SK-N-SH (cell line): Measurements from ENCODE around the gene TUBB4A. TPM values are rescaled to one million over a fixed set of nuclear protein-coding genes. Genes with fewer than 3 reads are reported as not detected.

ENCODE experiments used
- CTCF ChIA-PET: fragments of 300-600, 350-600 bp; formaldehyde crosslinking; extraction: SDS; loops from one replicate; lab custom pipeline; 2021; lab: Yijun Ruan, JAX
- POLR2A ChIA-PET: fragments of 350-600 bp; sonication (Branson Sonifier 250); formaldehyde crosslinking; extraction: SDS; loops from one replicate; lab custom pipeline; 2020; ENCODE audit warnings: antibody characterized with exemption, inconsistent platforms; lab: Yijun Ruan, JAX
- DNase-seq: peaks from one replicate; pipeline ENCODE4 v3.0.0; 2012
- H2AFZ ChIP-seq: fragments of 200-600 bp; sonication (generic); 2 replicates; pipeline ENCODE4 v1.8.1; 2016; ENCODE audit warnings: antibody characterized with exemption, mild to moderate bottlenecking, low read depth
- H3F3A ChIP-seq: fragments of 200-600 bp; sonication (generic); replicated peaks from 2 replicates; pipeline ENCODE3; 2016; ENCODE audit warnings: antibody characterized with exemption, mild to moderate bottlenecking; ENCODE audit not compliant: insufficient read depth
- H3K27ac ChIP-seq, 2 experiments: fragments of 200-500 bp in 1 of 2; fragments of 200-600 bp in 1 of 2; sonication (Bioruptor generic) in 1 of 2; sonication (generic), shearing (Covaris generic) in 1 of 2; 2 replicates each; pipeline versions ENCODE4 v1.5.1 to v1.6.1; 2014 to 2016; ENCODE audit warnings: low read depth in 2 of 2, inconsistent platforms in 1 of 2, low read length in 1 of 2, mild to moderate bottlenecking in 1 of 2, mixed read lengths in 1 of 2
- H3K27me3 ChIP-seq: fragments of 200-600 bp; sonication (generic), shearing (Covaris generic); 2 replicates; pipeline ENCODE4 v1.6.1; 2016; ENCODE audit warnings: mixed run types; ENCODE audit not compliant: insufficient read depth
- H3K36me3 ChIP-seq, 2 experiments: fragments of 200-500 bp in 1 of 2; fragments of 200-600 bp in 1 of 2; sonication (Bioruptor generic) in 1 of 2; sonication (generic) in 1 of 2; replicated peaks in 1 of 2; 2 replicates each; pipeline versions ENCODE3 to v1.5.1; 2014 to 2016; ENCODE audit warnings: low read length in 1 of 2, mild to moderate bottlenecking in 1 of 2; ENCODE audit not compliant: insufficient read depth in 2 of 2, control insufficient read depth in 1 of 2
- H3K4me1 ChIP-seq, 2 experiments: fragments of 200-500 bp in 1 of 2; fragments of 200-600 bp in 1 of 2; sonication (Bioruptor generic) in 1 of 2; sonication (generic), shearing (Covaris generic) in 1 of 2; 2 replicates each; pipeline versions ENCODE4 v1.5.1 to v1.6.1; 2014 to 2016; ENCODE audit warnings: low read depth in 1 of 2, low read length in 1 of 2, mixed run types in 1 of 2; ENCODE audit not compliant: insufficient read depth in 2 of 2, control insufficient read depth in 1 of 2
- H3K4me2 ChIP-seq: fragments of 200-600 bp; sonication (generic), shearing (Covaris generic); 2 replicates; pipeline ENCODE4 v1.6.1; 2017; ENCODE audit warnings: mixed run types
- H3K4me3 ChIP-seq, 2 experiments: fragments of 200-500 bp in 1 of 2; fragments of 200-600 bp in 1 of 2; sonication (Bioruptor generic) in 1 of 2; sonication (generic), shearing (Covaris generic) in 1 of 2; 2 replicates each; pipeline versions ENCODE4 v1.5.1 to v1.8.1; 2014 to 2016; ENCODE audit warnings: low read depth in 2 of 2, inconsistent platforms in 1 of 2, low read length in 1 of 2, mild to moderate bottlenecking in 1 of 2, mixed read lengths in 1 of 2, moderate library complexity in 1 of 2
- H3K79me2 ChIP-seq: fragments of 200-600 bp; sonication (generic); 2 replicates; pipeline ENCODE4 v1.8.1; 2017; ENCODE audit warnings: mild to moderate bottlenecking; ENCODE audit not compliant: insufficient read depth
- H3K9ac ChIP-seq: fragments of 200-600 bp; sonication (generic); 2 replicates; pipeline ENCODE4 v1.6.1; 2017; ENCODE audit warnings: mixed run types
- H3K9me2 ChIP-seq: fragments of 200-600 bp; sonication (generic); 2 replicates; pipeline ENCODE4 v1.6.1; 2017; ENCODE audit warnings: mixed run types
- H3K9me3 ChIP-seq: fragments of 200-600 bp; sonication (generic); 2 replicates; pipeline ENCODE4 v1.6.1; 2017; ENCODE audit warnings: mixed run types, mild to moderate bottlenecking, moderate library complexity
- H4K20me1 ChIP-seq: fragments of 200-600 bp; sonication (generic); 2 replicates; pipeline ENCODE4 v1.6.1; 2017; ENCODE audit warnings: mild to moderate bottlenecking, mixed run types; ENCODE audit not compliant: insufficient read depth
- CTCF ChIP-seq: fragments of 200-600 bp; sonication (generic); IDR thresholded peaks from 2 replicates; pipeline ENCODE4 v1.6.1; 2017; ENCODE audit warnings: antibody characterized with exemption, mild to moderate bottlenecking, moderate library complexity
- FOSL2 ChIP-seq: IDR thresholded peaks from 2 replicates; pipeline ENCODE4 v1.4.0; 2012; ENCODE audit warnings: low read depth, mild to moderate bottlenecking, moderate library complexity, borderline replicate concordance
- FOXJ3 ChIP-seq: sonication (generic); formaldehyde crosslinking; IDR thresholded peaks from 2 replicates; pipeline ENCODE4 v1.5.1; 2020; ENCODE audit warnings: mild to moderate bottlenecking, missing genetic modification reagents
- GABPA ChIP-seq: IDR thresholded peaks from 2 replicates; pipeline ENCODE4 v1.4.0; 2012; ENCODE audit warnings: low read depth, mild to moderate bottlenecking
- GATA2 ChIP-seq: sonication (generic); formaldehyde crosslinking; IDR thresholded peaks from 2 replicates; pipeline ENCODE4 v1.5.0; 2020; ENCODE audit warnings: mild to moderate bottlenecking, missing genetic modification reagents
- JUND ChIP-seq: IDR thresholded peaks from 2 replicates; pipeline ENCODE4 v1.4.0; 2012
- MAX ChIP-seq: IDR thresholded peaks from 2 replicates; pipeline ENCODE4 v1.4.0; 2012; ENCODE audit warnings: low read depth
- MEF2A ChIP-seq: IDR thresholded peaks from 2 replicates; pipeline ENCODE4 v1.4.0; 2012; ENCODE audit warnings: low read depth, borderline replicate concordance
- NRF1 ChIP-seq: IDR thresholded peaks from 2 replicates; pipeline ENCODE4 v1.6.1; 2012; ENCODE audit warnings: low read depth, mild to moderate bottlenecking, low read length
- RAD21 ChIP-seq: IDR thresholded peaks from 2 replicates; pipeline ENCODE4 v1.6.1; 2012; ENCODE audit warnings: mild to moderate bottlenecking, low read length
- RXRA ChIP-seq: IDR thresholded peaks from 2 replicates; pipeline ENCODE4 v1.4.0; 2012; ENCODE audit warnings: low read depth, mild to moderate bottlenecking, borderline replicate concordance
- SIN3A ChIP-seq: IDR thresholded peaks from 2 replicates; pipeline ENCODE4 v1.6.1; 2012; ENCODE audit warnings: low read depth, mild to moderate bottlenecking, low read length, moderate library complexity, borderline replicate concordance
- TEAD4 ChIP-seq: IDR thresholded peaks from 2 replicates; pipeline ENCODE4 v1.4.0; 2012; ENCODE audit warnings: mild to moderate bottlenecking, borderline replicate concordance; ENCODE audit not compliant: insufficient read depth
- USF2 ChIP-seq: fragments of 150-350 bp; IDR thresholded peaks from 2 replicates; pipeline ENCODE4 v1.6.1; 2017; ENCODE audit warnings: antibody characterized with exemption, low read length, low read depth, borderline replicate concordance
- ZBTB33 ChIP-seq: IDR thresholded peaks from 2 replicates; pipeline ENCODE4 v1.4.0; 2012; ENCODE audit warnings: low read depth, borderline replicate concordance
- WGBS: methylation state at CpG from one replicate; pipeline ENCODE4 v1.1.6; 2017; ENCODE audit warnings: low lambda C conversion rate; 5-methylcytosine and 5-hydroxymethylcytosine counted together
- polyA plus RNA-seq, 3 experiments: library from polyadenylated mRNA; depleted of rRNA; stranded (reverse); fragments of >200 nt; gene quantifications; 2 replicates each; pipeline ENCODE4 v1.2.3, GENCODE V29; 2012

TUBB4A gene
- polyA plus RNA-seq, 1 of the 3 experiments (the other 2 are of a cell fraction), result 4.5 TPM

- no peak for TF ChIP-seq CTCF
- no peak for TF ChIP-seq GABPA
- TF ChIP-seq ZBTB33, result no peak
- no peak for TF ChIP-seq NRF1
- TF ChIP-seq TEAD4, result no peak
- no peak for TF ChIP-seq RXRA
- TF ChIP-seq SIN3A, result no peak
- no peak for TF ChIP-seq FOSL2
- no peak for TF ChIP-seq RAD21
Measured at GRCh38 chr19:6524311-6524710, 22.2 kb upstream of the TUBB4A start (continued).

GRCh38 chr19:6522712-6523111 lies 20.6 kb upstream of the TUBB4A start:
- Histone ChIP-seq H3K4me1 (0 out of 4 replicates have a peak, but pooled peaks cover 0 to 6% of the 10 kb centered on the region in 2 experiments), H3K79me2 (no peaks in the 10 kb centered on the region), H3K9me3 (no peaks in the 10 kb centered on the region)
- 32% methylated on average over 6 of the region's 6 CpGs for WGBS
- TF ChIP-seq MAX (no peak), FOSL2 (no peak), JUND (no peak), NRF1 (no peak), USF2 (no peak), GATA2 (CRISPR knock-in tag) (no peak), MEF2A (no peak), TEAD4 (no peak), CTCF (no peak), ZBTB33 (no peak), FOXJ3 (CRISPR knock-in tag) (no peak)
- TF ChIP-seq, all 33 proteins: peak for 0
- no peaks in the 10 kb centered on the region for H3K36me3 ChIP-seq
- CTCF ChIA-PET, result interaction anchor here (0.8 kb wide), 1 partner anchor 10 kb away, joined by 4 read pairs; no protein-coding TSS in a partner anchor
- no peaks in the 10 kb centered on the region for H4K20me1 ChIP-seq
- no peak overlapping the region for H3K9ac ChIP-seq
- H3K9me2 ChIP-seq, result no peaks in the 10 kb centered on the region
- peaks cover 7% of the 10 kb centered on the region for H3F3A ChIP-seq
- no peak overlapping the region for H3K27ac ChIP-seq
- DNase-seq, result no peak
- H3K27me3 ChIP-seq, result no peaks in the 10 kb centered on the region
- POLR2A ChIA-PET, result no interaction called here
- H3K4me3 ChIP-seq, result no peak overlapping the region
- H2AFZ ChIP-seq, result no peak overlapping the region
- H3K4me2 ChIP-seq, result no peak overlapping the region
